Upper lobe of left lung (tissue), 6 donors: ENCODE results near the gene ONECUT3. TPM values are rescaled to one million over a fixed set of nuclear protein-coding genes. Genes with fewer than 3 reads are reported as not detected.

Source experiments
- ATAC-seq, 2 donors: fragments of 200-7000 bp; cut with Tn5 transposase; one replicate each; pipeline ENCODE4 v1.9.1; 2022; ENCODE audit warnings: mild to moderate bottlenecking in 2 of 2, moderate library complexity in 2 of 2; ENCODE audit not compliant: low FRiP score in 2 of 2
- DNase-seq, 2 donors: peaks; one replicate each; pipeline ENCODE4 v3.0.0-alpha.2; 2019 to 2020
- H3K27ac ChIP-seq, 4 donors: fragments of 200-600 bp; sonication (generic); one replicate each; pipeline ENCODE4 v1.5.1; 2016 to 2019
- H3K27me3 ChIP-seq, 4 donors: fragments of 200-600 bp; sonication (generic); one replicate each; pipeline ENCODE4 v1.5.1; 2017 to 2019
- H3K36me3 ChIP-seq, 4 donors: fragments of 200-600 bp; sonication (generic); one replicate each; pipeline ENCODE4 v1.5.1; 2016 to 2019
- H3K4me1 ChIP-seq, 4 donors: fragments of 200-600 bp; sonication (generic); one replicate each; pipeline ENCODE4 v1.5.1; 2018 to 2019
- H3K4me3 ChIP-seq, 4 donors: fragments of 200-600 bp; sonication (generic); one replicate each; pipeline ENCODE4 v1.5.1; 2017 to 2019; ENCODE audit warnings: mild to moderate bottlenecking in 2 of 4, moderate library complexity in 1 of 4
- H3K9me3 ChIP-seq, 4 donors: fragments of 200-600 bp; sonication (generic); one replicate each; pipeline ENCODE4 v1.5.1; 2018 to 2019
- EP300 ChIP-seq, 4 donors: sonication (generic); formaldehyde crosslinking; IDR thresholded peaks; one replicate each; pipeline ENCODE4 v1.5.1; 2017; ENCODE audit warnings: antibody characterized with exemption in 4 of 4, control low read depth in 2 of 4
- POLR2A ChIP-seq, 4 donors: fragments of 450-650 bp; IDR thresholded peaks; one replicate each; pipeline ENCODE4 v1.5.1; 2016 to 2017; ENCODE audit warnings: antibody characterized with exemption in 4 of 4, mild to moderate bottlenecking in 2 of 4
- POLR2AphosphoS5 ChIP-seq, 2 donors: sonication (generic); formaldehyde crosslinking; IDR thresholded peaks; one replicate each; pipeline ENCODE4 v1.5.1; 2017; ENCODE audit warnings: antibody characterized with exemption in 2 of 2
- WGBS, 2 donors: methylation state at CpG; one replicate each; pipeline ENCODE4 v1.1.5; 2017 to 2018; 5-methylcytosine and 5-hydroxymethylcytosine counted together
- total RNA-seq, 6 donors: library from RNA; depleted of rRNA in 4 of 6; stranded (reverse); fragments of >200 nt in 4 of 6; gene quantifications; one replicate each; pipeline versions ENCODE4 v1.1.0 to v1.2.1, GENCODE V29; 2016 to 2021
- TF ChIP-seq, protein P1 (sequence below), 6 experiments: fragments of 450-650 bp in 4 of 6; fragments of 200-600 bp in 2 of 6; sonication (generic) in 2 of 6; IDR thresholded peaks; one replicate each; pipeline ENCODE4 v1.5.1; 2016 to 2019; ENCODE audit warnings: antibody characterized with exemption in 6 of 6
- donor health status: DM: no; HTN: no; CAD: no; lungs with moderate emphysema.
- donor health status: DM: no; HTN: yes; CAD: no; lungs with severe emphysema.

ONECUT3 gene
- total RNA-seq, 6 donors from 2014 or later: not detected

DNA sequence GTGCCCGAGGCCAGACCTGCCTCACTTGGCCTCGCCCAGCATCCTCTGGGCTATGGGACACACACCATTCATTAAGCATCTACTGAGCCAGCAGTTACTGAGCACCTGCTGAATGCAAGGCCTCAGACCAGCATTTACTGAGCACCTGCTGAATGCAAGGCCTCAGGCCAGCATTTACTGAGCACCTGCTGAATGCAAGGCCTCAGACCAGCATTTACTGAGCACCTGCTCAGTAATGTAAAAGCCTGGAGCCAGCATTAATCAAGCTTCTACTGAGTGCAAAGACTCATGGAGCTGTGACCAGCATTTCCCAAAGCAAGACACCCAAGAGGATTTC, 55.1 kb downstream of the ONECUT3 start:
- Histone ChIP-seq H3K4me3 (no peak overlapping the region), H3K27ac (no peak overlapping the region), H3K36me3 (no peaks in the 10 kb centered on the region), H3K4me1 (peaks cover 11 to 17% (median 17%) of the 10 kb centered on the region in 4 donors), H3K27me3 (no peaks in the 10 kb centered on the region), H3K9me3 (no peaks in the 10 kb centered on the region)
- DNase-seq (no peak), ATAC-seq (no peak)
- TF ChIP-seq, protein P1, sequence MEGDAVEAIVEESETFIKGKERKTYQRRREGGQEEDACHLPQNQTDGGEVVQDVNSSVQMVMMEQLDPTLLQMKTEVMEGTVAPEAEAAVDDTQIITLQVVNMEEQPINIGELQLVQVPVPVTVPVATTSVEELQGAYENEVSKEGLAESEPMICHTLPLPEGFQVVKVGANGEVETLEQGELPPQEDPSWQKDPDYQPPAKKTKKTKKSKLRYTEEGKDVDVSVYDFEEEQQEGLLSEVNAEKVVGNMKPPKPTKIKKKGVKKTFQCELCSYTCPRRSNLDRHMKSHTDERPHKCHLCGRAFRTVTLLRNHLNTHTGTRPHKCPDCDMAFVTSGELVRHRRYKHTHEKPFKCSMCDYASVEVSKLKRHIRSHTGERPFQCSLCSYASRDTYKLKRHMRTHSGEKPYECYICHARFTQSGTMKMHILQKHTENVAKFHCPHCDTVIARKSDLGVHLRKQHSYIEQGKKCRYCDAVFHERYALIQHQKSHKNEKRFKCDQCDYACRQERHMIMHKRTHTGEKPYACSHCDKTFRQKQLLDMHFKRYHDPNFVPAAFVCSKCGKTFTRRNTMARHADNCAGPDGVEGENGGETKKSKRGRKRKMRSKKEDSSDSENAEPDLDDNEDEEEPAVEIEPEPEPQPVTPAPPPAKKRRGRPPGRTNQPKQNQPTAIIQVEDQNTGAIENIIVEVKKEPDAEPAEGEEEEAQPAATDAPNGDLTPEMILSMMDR (IDR thresholded peaks at IDR 0.05): no peak
- no peak for TF ChIP-seq EP300 (IDR thresholded peaks at IDR 0.05)
- TF ChIP-seq POLR2AphosphoS5 (IDR thresholded peaks at IDR 0.05): no peak
- 77 to 92% methylated on average over 2 of the region's 2 CpGs for WGBS, 2 donors

DNA sequence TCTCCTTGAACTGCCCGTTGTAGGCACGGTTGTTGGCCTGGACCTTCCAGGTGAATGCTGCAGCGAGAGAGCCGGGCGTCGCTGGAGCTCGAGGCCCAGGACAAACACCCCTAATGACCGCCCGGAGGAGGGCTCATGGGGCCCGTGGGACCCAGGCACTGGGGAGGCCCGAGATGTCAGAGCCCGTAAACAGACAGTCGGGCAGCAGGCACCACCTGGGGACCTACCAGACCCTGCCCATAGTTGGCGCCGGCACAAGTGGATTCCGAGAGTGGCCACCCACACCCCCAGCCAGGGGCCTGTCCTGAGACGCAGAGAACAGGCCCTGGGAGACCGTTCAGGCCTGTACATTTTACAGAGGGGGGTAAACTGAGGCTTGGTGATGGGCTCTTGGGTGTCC, 56.4 kb downstream of the ONECUT3 start:
- TF ChIP-seq EP300 (IDR thresholded peaks at IDR 0.05): no peak
- TF ChIP-seq, protein P1 (IDR thresholded peaks at IDR 0.05): no peak
- TF ChIP-seq POLR2AphosphoS5 (IDR thresholded peaks at IDR 0.05): no peak
- TF ChIP-seq POLR2A (IDR thresholded peaks at IDR 0.05): no peak
- Histone ChIP-seq H3K36me3 (peaks cover 0 to 3% (median under 1%) of the 10 kb centered on the region in 4 donors), H3K4me1 (peaks cover 12 to 21% (median 18%) of the 10 kb centered on the region in 4 donors), H3K27ac (no peak overlapping the region), H3K9me3 (no peaks in the 10 kb centered on the region), H3K4me3 (no peak overlapping the region), H3K27me3 (no peaks in the 10 kb centered on the region)
- ATAC-seq: no peak
- DNase-seq: peak in 1 of 2 donors; percentile 72
- WGBS, 2 donors: 81 to 86% methylated on average over 2 to 18 of the region's 18 CpGs

DNA sequence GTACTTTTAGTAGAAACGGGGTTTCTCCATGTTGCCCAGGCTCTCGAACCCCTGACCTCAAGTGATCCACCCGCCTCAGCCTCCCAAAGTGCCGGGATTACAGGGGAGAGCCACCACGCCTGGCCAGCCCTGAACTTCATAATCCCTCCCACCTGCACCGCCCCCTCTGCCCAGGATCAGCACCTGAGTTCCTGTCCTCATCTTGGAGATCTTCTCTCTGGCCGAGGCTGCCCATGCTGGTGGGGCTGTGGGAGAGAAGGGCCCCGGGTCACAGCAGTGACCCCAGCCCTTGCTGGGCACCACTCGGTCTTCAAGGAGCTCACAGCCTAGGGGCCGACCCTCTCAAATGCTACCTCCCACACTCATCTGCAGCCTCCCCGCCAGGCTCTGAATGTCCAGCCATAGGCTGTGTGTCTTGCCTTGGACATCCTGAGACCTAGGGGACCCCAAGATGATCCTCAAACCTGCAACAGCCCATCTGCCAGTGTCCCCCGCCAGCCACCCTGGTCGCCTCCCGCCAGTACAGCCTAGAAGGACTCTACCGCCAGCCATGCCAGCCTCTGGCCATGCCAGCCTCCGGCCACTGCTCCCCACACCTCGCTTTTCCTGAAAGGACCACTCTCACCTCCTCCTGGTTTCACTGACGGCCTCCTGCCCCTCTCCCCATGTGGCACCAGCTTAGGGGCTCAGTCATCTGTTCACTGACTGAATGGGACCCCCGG, 57.3 kb downstream of the ONECUT3 start:
- 84 to 92% methylated on average over 19 of the region's 19 CpGs for WGBS, 2 donors
- peak overlapping the region in 2 of 4 donors; percentile 33 to 79 for H3K27ac ChIP-seq
- TF ChIP-seq EP300 (IDR thresholded peaks at IDR 0.05): no peak
- TF ChIP-seq POLR2A (IDR thresholded peaks at IDR 0.05): no peak
- TF ChIP-seq POLR2AphosphoS5 (IDR thresholded peaks at IDR 0.05): no peak
- TF ChIP-seq, protein P1 (IDR thresholded peaks at IDR 0.05): no peak

DNA sequence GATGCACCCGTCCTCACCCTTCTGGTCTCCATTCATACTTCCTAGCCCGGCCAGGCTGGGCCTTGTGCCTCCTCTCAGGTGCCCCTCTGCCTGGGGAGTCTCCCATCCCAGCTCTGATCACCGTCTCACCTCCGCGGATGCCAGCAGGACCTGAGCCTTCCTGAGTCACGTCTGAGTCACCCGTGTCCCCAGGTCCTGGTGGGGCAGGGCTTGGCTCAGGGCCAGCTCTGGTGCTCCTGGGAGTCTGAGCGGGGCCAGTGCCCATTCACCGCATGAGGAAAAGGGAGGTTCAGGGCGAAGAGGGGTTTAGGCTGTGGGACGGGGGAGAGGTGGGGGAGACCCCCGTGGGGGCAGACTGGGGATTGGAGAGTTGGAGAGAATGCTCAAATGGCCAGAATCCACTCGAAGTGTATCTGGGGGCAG, 58.2 kb downstream of the ONECUT3 start:
- Histone ChIP-seq H3K27ac (peak overlapping the region; percentile 33 to 88 (median 76)), H3K4me1 (peaks cover 12 to 21% (median 18%) of the 10 kb centered on the region in 4 donors), H3K4me3 (peak overlapping the region in 3 of 4 donors; percentile 51 to 60 (median 56)), H3K27me3 (no peaks in the 10 kb centered on the region), H3K36me3 (peaks cover 8 to 21% (median 16%) of the 10 kb centered on the region in 4 donors), H3K9me3 (no peaks in the 10 kb centered on the region)
- ATAC-seq: peak in 1 of 2 donors; percentile 4
- peak; percentile 59 to 75 for DNase-seq
- no peak for TF ChIP-seq POLR2AphosphoS5 (IDR thresholded peaks at IDR 0.05)
- TF ChIP-seq EP300 (IDR thresholded peaks at IDR 0.05): no peak
- TF ChIP-seq POLR2A (IDR thresholded peaks at IDR 0.05): no peak
- TF ChIP-seq, protein P1 (IDR thresholded peaks at IDR 0.05): no peak
- 23 to 24% methylated on average over 11 to 13 of the region's 13 CpGs for WGBS, 2 donors

More for the DNA sequence above, 57.3 kb downstream of the ONECUT3 start:
- Histone ChIP-seq H3K4me3 (no peak overlapping the region), H3K9me3 (no peaks in the 10 kb centered on the region), H3K4me1 (peaks cover 12 to 21% (median 18%) of the 10 kb centered on the region in 4 donors), H3K27me3 (no peaks in the 10 kb centered on the region), H3K36me3 (peaks cover 0 to 12% (median 7%) of the 10 kb centered on the region in 4 donors)
- DNase-seq (peak in 1 of 2 donors; percentile 76), ATAC-seq (no peak)
